HG03571 (cell line): ENCODE measurements around the gene TNFRSF9.
"Not testable (repeated sequence)": the region's sequence is repeated elsewhere in the genome, so short reads cannot be mapped to it uniquely, and the experiment has no call there.

Experiments used
- ATAC-seq: cut with Tn5 transposase; IDR thresholded peaks from one replicate; pipeline ENCODE4 v1.9.1; 2021; ENCODE audit not compliant: unreplicated experiment

TNFRSF9 gene

GRCh38 chr1:7921796-7922195, 18.8 kb downstream of the TNFRSF9 start:
- no peak for ATAC-seq

DNA sequence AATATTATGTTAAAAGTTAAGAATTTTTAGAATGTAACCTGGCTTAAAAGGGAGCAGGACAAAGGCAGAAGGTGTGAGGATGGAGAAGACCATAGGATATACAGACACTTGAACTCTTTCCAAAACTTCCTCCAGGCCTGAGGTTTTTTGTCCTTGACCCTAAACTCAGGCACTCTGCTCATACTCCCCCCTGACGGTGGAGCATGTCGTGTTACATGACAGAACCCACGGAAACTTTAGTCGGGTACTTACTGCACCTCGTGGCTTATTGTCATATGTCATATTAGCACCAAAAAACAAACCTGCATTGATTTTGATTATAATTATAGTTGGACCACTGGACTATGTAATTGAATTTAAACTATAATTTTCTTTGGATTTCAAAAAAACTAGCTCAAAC, 20.8 kb downstream of the TNFRSF9 start:
- no peak for ATAC-seq

GRCh38 chr1:7917971-7918370, 22.7 kb downstream of the TNFRSF9 start:
- ATAC-seq: not testable (repeated sequence)

- no peak for ATAC-seq
These were observed 24.2 kb downstream of the TNFRSF9 start for GRCh38 chr1:7916501-7916830.

DNA sequence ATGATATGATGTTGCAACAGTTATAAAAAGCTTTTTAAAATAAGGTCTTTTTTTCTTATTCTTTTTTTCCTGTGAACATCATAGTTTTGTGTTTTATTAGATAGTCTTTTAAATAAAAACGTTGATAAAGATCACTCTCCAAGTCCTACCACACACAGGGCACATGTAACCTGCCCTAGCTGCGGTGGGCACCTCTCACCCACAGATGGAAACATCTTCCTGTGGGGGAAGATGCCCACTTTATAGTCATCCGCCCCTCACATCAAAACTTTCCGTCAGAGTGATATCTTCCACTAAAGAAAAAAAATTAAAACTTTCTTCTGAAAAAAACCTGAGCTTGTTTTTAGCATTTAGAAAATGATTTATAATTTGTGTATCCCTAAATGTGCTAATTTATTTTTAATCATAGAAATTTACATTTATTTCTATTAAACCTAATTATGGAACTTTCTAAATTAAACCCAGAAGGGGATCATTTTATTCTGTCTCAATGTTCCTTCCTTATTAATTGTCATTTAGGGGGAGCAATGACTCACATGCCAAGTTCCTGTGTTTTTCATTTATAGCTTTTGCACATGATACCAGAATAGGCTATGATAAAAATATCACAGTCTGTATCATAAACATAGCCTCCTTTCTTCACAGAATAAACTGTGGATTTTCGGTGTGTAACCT, 24.7 kb downstream of the TNFRSF9 start:
- no peak for ATAC-seq

GRCh38 chr1:7912743-7913557, 27.7 kb downstream of the TNFRSF9 start:
- no peak for ATAC-seq

GRCh38 chr1:7912145-7912544, 28.5 kb downstream of the TNFRSF9 start:
- no peak for ATAC-seq

- ATAC-seq: no peak
These were observed 35.4 kb downstream of the TNFRSF9 start for GRCh38 chr1:7905262-7905661.

DNA sequence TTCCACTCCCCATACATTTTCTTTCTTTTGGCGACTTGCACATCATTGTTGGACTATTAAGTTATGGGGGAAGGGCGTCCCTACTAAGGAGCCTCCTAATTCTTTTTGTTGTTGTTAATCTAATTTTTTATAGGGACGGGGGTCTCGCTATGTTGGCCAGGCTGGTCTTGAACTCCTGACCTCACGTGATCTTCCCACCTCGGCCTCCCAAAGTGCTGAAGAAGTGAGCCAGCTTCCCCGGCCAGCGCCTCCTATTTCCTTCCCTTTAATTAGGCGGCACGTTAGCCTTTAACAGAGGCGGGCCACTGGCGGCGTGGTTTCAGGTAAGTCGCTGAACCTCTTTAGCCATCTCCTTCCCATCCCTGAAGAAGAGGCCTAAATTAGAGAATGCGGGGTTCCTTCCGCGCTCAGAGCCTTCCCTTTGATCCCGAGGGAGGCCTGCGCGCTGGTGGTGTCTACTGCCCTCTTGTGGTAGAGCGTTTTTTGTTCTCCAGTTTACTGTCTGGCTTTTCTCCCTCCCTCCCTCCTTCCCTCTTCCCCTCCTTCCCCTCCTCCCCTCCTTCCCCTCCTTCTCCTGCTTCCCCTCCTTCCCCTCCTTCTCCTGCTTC, 38.1 kb downstream of the TNFRSF9 start:
- no peak for ATAC-seq

GRCh38 chr1:7899741-7900140, 40.9 kb downstream of the TNFRSF9 start:
- no peak for ATAC-seq

- ATAC-seq: no peak
These were observed 41.7 kb downstream of the TNFRSF9 start for GRCh38 chr1:7898962-7899361.

GRCh38 chr1:7896994-7897393, 43.6 kb downstream of the TNFRSF9 start:
- ATAC-seq: no peak

- ATAC-seq: no peak
These were observed 47.0 kb downstream of the TNFRSF9 start for GRCh38 chr1:7893529-7894180.

DNA sequence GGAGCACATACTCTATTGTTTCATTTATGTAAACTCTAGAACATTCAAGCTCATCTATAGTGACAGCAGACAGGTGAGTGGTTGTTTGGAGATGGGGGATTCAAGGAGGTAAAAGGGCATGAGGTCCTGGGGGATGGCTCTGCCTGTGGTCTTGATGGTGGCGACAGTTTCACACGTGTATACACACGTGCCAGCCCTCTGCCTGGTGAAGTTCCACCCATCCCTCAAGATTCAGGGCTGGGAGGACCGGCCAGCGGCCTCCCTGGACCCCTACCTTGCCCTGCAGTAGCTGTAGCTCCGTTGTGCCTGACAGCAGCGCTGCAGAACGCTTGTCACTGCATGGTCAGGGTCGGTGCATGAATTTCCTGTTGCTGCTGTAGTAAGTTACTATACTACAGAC, 48.8 kb downstream of the TNFRSF9 start:
- no peak for ATAC-seq

DNA sequence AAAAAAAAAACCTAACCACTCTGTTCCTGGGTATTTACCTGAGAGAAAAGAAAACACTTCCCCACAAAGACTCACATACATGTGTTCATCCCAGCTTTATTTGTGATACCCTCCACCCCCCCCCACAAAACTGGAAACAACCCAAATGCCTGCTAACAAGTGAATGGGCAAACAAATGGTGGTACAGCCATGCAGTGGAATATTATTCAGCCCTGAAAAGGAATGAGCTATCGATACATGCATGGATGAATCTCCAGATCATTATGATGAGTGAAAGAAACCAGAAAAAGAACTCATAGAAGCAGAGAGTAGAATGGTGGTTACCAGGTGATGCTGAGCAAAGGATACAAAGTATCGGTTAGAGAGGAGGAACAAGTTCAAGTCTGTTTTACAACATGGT, 49.8 kb downstream of the TNFRSF9 start:
- ATAC-seq: no peak

GRCh38 chr1:7888248-7889081, 52.2 kb downstream of the TNFRSF9 start:
- ATAC-seq: no peak

DNA sequence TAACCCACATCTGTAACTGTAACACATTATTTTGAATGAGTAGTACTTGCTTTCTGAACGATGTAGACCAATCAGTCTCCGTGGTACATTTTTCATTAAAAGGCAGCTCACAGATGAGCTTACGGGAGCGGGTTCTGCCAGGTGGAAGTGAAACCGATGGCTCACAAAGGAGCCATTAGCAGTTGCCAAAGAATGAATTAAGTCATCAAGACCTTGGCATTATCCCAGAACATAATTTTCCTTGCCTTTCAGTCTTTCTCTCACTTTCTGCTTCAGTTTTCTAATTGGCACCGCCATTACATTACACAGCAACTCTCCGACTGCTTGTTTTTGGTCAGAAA, 54.3 kb downstream of the TNFRSF9 start:
- no peak for ATAC-seq

- ATAC-seq: no peak
These were observed 54.9 kb downstream of the TNFRSF9 start for GRCh38 chr1:7885513-7886404.

DNA sequence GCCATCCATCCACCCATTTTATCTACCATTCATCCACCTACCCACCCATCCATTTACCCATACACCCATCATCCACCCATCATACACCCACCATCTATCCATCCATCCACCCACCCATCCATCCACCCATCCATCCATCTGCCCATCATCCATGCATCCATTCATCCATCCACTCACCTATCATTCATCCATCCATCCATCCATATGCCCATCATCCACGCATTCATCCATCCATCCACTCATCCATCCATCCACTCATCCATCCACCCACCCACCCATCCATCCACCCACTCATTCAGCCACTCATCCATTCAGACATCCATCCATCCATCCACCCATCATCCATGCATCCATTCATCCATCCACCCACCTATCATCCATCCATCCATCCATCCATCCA, 55.9 kb downstream of the TNFRSF9 start:
- no peak for ATAC-seq

- no peak for ATAC-seq
These were observed 61.4 kb downstream of the TNFRSF9 start for GRCh38 chr1:7879228-7879627.
